ENCODE data around the gene FAM185A. TPM values are rescaled to one million over a fixed set of nuclear protein-coding genes. Genes with fewer than 3 reads are reported as not detected.
"Not testable (repeated sequence)": the region's sequence is repeated elsewhere in the genome, so short reads cannot be mapped to it uniquely, and the experiment has no call there.

The FAM185A gene
- total RNA-seq, 2 donors from 2014 or later, result 8.7 to 11.3 TPM

DNA sequence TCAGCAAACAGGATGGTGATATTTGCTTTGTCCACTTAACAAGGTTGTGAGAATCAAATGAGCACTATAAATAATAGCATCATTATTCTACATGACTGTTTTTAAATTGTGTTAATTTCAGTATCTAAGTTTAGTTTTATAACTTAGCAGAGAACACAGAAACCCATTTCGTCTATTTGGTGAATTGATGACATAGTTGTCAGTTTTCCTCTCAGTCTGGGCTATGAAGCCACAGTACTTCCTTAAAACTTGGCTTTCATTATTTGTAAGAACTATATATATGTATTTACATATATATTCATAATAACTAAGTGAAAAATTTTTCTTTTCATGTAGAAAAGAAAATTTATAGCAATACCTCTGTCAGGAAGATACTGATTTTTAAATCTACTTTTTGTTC lies 11.1 kb downstream of the FAM185A start:
- H3K27me3 Mint-ChIP-seq; H3K4me3 Mint-ChIP-seq; H3K4me1 Mint-ChIP-seq; ATAC-seq (replicated peaks); H3K27ac Mint-ChIP-seq; H3K36me3 Mint-ChIP-seq (ENCODE audit: low read depth); H3K9me3 Mint-ChIP-seq: not testable (repeated sequence)

DNA sequence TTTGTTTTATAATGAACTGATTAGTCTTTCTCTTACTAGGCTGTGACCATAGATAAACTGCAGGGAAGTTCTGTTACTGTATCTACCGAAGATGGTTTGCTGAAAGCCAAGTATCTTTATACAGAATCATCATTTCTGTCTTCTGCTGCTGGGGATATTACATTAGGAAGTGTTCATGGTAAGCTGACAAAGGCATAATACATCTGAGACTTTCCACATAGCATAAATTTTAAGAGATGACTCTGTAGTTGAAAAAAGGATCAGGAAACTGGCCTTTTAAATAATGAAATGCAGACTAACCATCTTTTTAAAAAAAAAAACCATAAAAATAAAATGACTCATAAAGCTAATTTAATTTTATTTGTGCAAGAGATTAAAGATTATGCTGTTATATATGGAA lies 12.4 kb downstream of the FAM185A start:
- H3K9me3 Mint-ChIP-seq; H3K27me3 Mint-ChIP-seq; H3K4me1 Mint-ChIP-seq; ATAC-seq (replicated peaks); H3K36me3 Mint-ChIP-seq (ENCODE audit: low read depth); H3K4me3 Mint-ChIP-seq; H3K27ac Mint-ChIP-seq: not testable (repeated sequence)

DNA sequence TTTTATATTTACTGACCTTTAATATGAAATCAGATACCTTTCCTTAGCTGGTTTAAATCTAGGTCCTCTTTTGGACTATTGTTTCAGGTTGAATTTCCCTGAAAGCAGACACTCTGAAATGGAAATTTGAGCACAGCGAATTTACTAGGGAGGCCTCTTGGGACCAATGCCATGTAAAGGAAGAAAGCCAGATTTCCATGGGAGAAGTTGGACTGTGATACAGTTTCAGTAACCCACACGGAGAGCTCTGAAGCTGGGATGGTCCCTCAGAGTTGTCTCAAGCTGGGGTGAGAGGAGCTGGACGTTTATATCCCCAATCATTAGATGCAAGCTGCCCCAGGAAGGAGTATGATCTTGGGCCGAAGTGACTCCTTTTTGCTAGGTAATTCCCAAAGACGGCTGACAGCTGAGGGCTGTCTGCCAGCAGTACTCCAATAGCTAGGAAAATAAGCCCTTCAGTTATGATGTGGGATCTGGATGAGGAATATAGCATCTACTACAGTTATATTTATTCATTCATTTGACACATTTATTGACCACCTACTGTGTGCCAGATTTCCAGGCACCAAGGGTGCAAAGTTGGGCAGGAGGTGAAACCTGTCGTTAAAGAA lies 14.6 kb downstream of the FAM185A start:
- ATAC-seq (replicated peaks); H3K27me3 Mint-ChIP-seq; H3K9me3 Mint-ChIP-seq; H3K4me3 Mint-ChIP-seq; H3K27ac Mint-ChIP-seq; H3K36me3 Mint-ChIP-seq (ENCODE audit: low read depth); H3K4me1 Mint-ChIP-seq: not testable (repeated sequence)

DNA sequence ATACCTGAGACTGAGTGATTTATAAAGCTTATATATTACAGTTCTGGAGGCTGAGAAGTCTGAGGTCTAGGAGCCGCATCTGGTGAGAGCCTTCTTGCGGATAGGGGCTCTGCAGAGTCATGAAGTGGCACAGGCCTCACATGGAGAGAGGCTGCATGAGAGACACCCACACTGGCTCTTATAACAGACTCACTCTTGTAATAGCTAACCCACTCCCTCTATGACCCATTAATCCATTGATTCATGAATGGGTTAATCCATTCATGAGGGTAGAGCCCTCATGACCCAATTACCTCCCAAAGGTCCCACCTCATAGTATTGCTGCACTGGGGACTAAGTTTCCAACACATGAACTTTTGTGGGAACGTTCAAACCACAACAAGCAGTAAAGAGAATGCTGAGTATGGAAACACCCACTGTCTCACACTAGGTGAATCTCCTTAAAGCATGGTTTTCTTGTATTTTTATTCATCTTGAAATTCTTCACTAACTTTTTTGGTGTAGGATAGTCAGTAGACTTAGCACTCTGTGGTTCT lies 20.9 kb downstream of the FAM185A start:
- H3K36me3 Mint-ChIP-seq (ENCODE audit: low read depth); H3K4me3 Mint-ChIP-seq; H3K27me3 Mint-ChIP-seq; H3K4me1 Mint-ChIP-seq; ATAC-seq (replicated peaks); H3K27ac Mint-ChIP-seq; H3K9me3 Mint-ChIP-seq: not testable (repeated sequence)

DNA sequence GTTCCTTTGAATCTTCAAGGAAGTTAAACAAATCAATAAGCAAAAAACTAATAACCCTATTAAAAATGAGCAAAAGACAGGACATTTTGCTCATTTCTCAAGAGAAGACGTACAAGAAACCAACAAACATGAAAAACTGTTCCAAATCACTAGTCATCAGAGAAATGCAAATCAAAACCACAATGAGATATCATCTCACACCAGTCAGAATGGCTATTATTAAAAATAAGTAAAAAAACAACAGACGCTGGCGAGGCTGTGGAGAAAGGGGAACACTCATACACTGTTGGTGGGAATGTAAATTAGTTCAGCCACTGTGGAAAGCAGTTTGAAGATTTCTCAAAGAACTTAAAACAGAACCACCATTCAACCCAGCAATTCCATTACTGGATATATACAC lies 21.7 kb downstream of the FAM185A start:
- not testable (repeated sequence) for ATAC-seq (replicated peaks); H3K4me3 Mint-ChIP-seq; H3K27ac Mint-ChIP-seq; H3K4me1 Mint-ChIP-seq; H3K27me3 Mint-ChIP-seq; H3K36me3 Mint-ChIP-seq (ENCODE audit: low read depth); H3K9me3 Mint-ChIP-seq

DNA sequence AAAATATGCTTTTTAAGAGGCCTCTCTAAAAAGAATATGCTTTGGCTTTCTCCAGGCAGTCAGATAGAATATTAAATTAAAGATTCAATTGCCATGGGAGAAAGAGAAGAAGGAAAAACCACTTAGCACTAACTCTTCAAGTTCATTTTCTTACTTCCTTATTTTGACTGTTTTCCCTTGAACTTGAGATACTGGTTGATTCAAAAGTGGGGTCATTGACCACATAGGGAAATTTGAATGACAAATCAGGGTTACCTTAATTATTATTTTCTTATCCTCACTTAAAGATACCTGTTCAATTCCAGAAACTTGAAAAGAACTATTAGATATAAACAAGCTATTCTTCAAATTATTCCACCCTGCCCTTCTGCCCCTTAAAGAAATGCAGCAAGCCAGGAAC lies 27.4 kb downstream of the FAM185A start:
- H3K36me3 Mint-ChIP-seq (ENCODE audit: low read depth), result peaks cover 18% of the 10 kb centered on the region
- not testable (repeated sequence) for H3K27me3 Mint-ChIP-seq; ATAC-seq (replicated peaks); H3K27ac Mint-ChIP-seq; H3K4me3 Mint-ChIP-seq; H3K4me1 Mint-ChIP-seq; H3K9me3 Mint-ChIP-seq

DNA sequence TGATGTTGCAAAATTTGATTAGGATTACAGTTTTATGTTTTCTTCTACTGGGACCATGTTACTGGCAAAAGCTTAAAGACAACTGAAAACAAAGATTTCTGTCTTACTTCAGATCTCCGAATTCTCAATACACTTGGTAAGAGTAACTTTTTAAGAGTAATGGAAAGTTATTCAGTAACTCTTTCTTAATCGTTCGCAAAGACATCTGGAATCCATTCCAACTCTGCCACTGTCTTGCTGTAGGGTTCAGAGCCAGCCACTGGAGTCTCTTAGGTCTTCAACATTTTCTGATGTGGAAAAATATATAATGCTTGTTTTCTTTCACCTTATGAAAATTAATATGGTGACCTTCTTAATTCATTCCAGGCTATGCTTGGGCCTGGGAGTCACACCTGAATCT lies 29.9 kb downstream of the FAM185A start:
- not testable (repeated sequence) for H3K9me3 Mint-ChIP-seq; H3K27ac Mint-ChIP-seq; H3K27me3 Mint-ChIP-seq; H3K4me3 Mint-ChIP-seq; H3K4me1 Mint-ChIP-seq; ATAC-seq (replicated peaks)
- peaks cover 18% of the 10 kb centered on the region for H3K36me3 Mint-ChIP-seq (ENCODE audit: low read depth)

DNA sequence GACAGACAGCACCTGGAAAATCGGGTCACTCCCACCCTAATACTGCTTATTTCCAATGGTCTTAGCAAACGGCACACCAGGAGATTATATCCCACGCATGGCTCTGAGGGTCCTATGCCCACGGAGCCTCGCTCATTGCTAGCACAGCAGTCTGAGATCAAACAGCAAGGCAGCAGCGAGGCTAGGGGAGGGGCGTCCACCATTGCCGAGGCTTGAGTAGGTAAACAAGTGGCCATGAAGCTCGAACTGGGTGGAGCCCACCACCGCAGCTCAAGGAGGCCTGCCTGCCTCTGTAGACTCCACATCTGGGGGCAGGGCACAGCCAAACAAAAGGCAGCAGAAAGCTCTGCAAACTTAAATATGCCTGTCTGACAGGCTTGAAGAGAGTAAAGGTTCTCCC lies 32.1 kb downstream of the FAM185A start:
- H3K36me3 Mint-ChIP-seq (ENCODE audit: low read depth), result peaks cover 18% of the 10 kb centered on the region
- H3K9me3 Mint-ChIP-seq; H3K27me3 Mint-ChIP-seq; H3K27ac Mint-ChIP-seq; H3K4me3 Mint-ChIP-seq; H3K4me1 Mint-ChIP-seq; ATAC-seq (replicated peaks): not testable (repeated sequence)

DNA sequence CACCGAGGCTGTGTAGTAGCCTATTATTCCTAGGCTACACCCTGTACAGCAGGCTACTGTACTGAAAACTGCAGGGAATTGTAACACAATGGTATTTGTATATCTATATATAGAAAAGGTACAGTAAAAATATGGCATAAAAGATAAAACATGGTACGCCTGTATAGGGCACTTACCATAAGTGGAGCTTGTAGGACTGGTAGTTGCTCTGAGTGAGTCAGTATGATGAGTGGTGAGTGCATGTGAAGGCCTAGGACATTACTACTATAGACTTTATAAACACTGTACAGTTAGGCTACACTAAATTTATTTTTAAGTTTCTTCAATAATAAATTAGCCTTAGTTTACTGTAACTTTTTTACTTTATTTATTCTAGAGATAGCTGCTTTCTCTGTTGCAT lies 40.0 kb downstream of the FAM185A start:
- not testable (repeated sequence) for H3K27me3 Mint-ChIP-seq; H3K36me3 Mint-ChIP-seq (ENCODE audit: low read depth); ATAC-seq (replicated peaks); H3K4me3 Mint-ChIP-seq; H3K4me1 Mint-ChIP-seq; H3K27ac Mint-ChIP-seq; H3K9me3 Mint-ChIP-seq

DNA sequence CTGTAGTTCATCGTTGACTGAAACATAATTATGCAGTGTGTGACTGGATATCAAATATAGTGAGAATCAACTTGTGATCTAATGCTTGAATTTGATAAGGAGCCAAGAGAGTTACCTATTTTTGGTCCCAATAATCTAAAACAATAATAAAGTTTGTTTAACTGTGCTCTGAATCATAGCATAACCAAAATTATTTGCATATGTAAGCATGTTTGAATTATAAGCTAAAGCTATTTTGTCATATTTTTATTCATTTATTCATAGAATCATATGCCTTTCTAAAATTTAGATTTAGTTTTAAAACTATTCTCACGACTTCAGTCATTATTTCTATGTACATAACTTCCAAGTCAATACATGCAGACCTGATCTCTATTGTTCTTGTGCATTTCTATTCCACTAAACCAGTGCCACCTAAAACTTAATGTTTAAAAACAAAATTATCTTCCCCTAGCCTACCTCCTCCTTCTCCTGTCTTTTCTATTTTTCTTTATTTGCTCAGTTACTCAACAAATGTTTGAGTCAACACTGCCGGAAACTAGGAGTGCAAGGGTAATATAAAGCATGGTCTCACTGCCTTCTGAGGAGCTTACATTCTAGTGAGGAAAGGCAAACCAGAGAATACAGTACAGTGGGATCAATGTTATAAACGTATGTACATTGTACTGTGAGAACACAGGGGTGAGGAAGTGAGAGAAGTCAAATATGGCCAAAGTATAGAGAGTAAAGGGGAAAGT lies 41.7 kb downstream of the FAM185A start:
- not testable (repeated sequence) for H3K4me1 Mint-ChIP-seq; H3K27ac Mint-ChIP-seq; H3K9me3 Mint-ChIP-seq; H3K4me3 Mint-ChIP-seq; H3K36me3 Mint-ChIP-seq (ENCODE audit: low read depth); H3K27me3 Mint-ChIP-seq; ATAC-seq (replicated peaks)

DNA sequence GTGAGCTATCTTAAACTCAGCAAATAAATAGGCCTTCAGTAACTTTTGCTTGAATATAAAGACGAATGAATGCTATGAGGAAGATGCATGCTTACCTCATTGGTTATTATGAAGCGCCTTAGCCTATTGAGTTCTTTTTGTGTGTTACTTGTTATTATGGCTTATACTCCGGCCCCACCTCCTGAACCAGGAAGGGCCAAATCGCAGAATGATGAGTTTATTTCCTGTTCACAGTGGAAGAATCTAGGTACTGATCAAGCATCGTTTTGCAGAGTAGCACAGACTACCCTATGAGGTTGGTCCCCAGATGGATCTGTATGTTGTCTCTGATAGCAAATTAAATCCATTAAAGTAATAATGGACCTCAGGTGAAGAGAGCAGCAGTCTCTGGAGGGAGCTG lies 42.6 kb downstream of the FAM185A start:
- not testable (repeated sequence) for H3K4me3 Mint-ChIP-seq; H3K4me1 Mint-ChIP-seq; H3K9me3 Mint-ChIP-seq; ATAC-seq (replicated peaks); H3K27ac Mint-ChIP-seq; H3K36me3 Mint-ChIP-seq (ENCODE audit: low read depth); H3K27me3 Mint-ChIP-seq

DNA sequence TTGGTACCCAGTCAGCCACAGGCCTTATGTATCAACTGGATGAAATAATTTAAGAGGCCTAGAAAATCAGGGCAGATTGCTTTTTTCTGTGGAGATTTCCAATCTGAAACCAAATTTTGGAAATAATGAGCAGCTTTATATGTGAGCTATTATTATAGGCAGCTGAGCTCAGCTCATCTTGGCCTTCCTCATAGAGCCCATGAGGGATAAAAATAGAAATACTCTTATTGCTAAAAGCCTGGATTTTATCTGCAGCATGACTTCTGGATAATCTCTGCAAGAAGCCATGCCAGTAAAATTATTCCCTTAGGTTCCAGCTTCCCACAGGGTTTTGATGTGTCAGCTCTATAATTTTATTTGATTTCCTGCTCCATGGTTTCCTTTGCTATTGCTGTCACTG lies 43.0 kb downstream of the FAM185A start:
- not testable (repeated sequence) for H3K27ac Mint-ChIP-seq; H3K4me3 Mint-ChIP-seq; H3K4me1 Mint-ChIP-seq; ATAC-seq (replicated peaks); H3K27me3 Mint-ChIP-seq; H3K9me3 Mint-ChIP-seq
- H3K36me3 Mint-ChIP-seq (ENCODE audit: low read depth), result peaks cover 12% of the 10 kb centered on the region

DNA sequence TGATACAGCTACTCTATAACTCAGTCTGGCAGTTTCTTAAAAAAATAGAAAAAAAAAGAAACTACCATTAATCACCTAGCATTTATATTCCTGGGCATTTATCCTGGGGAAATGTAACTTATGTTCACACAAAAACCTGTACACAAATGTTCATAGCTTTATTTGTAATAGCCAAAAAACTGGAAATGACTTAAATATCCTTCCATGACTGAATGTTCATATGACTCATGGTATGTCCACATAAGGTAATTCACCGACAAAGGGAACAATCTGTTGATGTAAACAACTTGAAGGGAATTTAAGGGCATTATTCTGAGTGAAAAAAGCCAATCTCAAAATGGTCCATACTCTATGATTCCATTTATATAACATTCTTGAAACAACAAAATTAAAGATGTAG lies 45.8 kb downstream of the FAM185A start:
- H3K4me1 Mint-ChIP-seq; ATAC-seq (replicated peaks); H3K4me3 Mint-ChIP-seq; H3K27me3 Mint-ChIP-seq; H3K27ac Mint-ChIP-seq; H3K9me3 Mint-ChIP-seq: not testable (repeated sequence)
- peaks cover 13% of the 10 kb centered on the region for H3K36me3 Mint-ChIP-seq (ENCODE audit: low read depth)

DNA sequence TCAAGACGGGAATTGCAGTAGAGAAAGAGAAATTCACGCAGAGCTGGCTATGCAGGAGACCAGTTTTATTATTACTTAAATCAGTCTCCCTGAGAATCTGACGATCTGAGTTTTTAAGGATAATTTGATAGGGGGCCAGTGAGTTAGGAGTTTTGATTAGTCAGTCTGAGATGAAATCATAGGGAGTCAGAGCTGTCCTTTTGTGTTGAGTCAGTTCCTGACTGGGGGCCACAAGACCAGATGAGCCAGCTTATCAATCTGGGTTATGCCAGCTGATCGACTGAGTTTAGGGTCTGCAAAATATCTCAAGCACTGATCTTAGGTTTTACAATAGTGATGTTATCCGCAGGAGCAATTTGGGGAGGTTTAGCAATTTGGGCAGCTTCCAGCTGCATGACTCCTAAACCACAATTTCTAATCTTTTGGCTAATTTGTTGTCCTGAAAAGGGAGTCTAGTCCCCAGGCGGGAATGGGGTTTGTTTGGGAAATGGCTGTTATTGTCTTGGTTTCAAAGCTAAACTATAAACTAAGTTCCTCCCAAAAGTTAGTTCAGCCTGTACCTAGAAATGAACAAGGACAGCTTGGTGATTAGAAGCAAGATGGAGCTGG lies 47.3 kb downstream of the FAM185A start:
- ATAC-seq (replicated peaks), result peak; percentile 55
- H3K9me3 Mint-ChIP-seq, H3K4me3 Mint-ChIP-seq, H3K27me3 Mint-ChIP-seq, H3K27ac Mint-ChIP-seq, H3K4me1 Mint-ChIP-seq: not testable (repeated sequence)
- H3K36me3 Mint-ChIP-seq (ENCODE audit: low read depth), result peaks cover 13% of the 10 kb centered on the region

DNA sequence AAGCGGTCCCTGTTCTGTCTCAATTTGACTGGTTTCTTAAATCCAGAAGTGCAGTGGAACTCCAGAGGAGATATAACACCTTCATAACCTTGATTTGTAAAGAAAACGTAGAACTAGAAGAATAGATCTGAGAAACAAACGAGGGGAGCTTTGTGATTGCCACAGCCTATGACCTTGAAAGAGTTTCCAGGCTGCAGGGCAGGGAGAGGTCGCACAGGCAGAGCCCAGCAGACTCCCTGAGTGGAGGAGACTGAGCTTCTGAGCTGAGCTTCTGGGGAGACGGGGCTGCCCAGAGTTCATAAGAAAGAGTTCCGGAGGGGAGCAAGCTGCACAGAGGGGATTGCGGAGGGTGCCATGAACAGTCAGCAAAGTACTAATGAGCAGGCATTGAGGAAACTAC lies 57.8 kb downstream of the FAM185A start:
- H3K27ac Mint-ChIP-seq, result no peak overlapping the region
- no peak overlapping the region for H3K4me3 Mint-ChIP-seq
- peaks cover 3% of the 10 kb centered on the region for H3K9me3 Mint-ChIP-seq
- H3K27me3 Mint-ChIP-seq, result no peaks in the 10 kb centered on the region
- no peaks in the 10 kb centered on the region for H3K4me1 Mint-ChIP-seq
- peaks cover 5% of the 10 kb centered on the region for H3K36me3 Mint-ChIP-seq (ENCODE audit: low read depth)
- ATAC-seq (replicated peaks), result no peak

Measured in activated T-helper 17 cell treated with anti-CD3 and anti-CD28 coated beads, Interleukin-2, amount 50 U/mL, for 72 hours (primary cell).